ENCODE data around the gene STAT3. TPM values are rescaled to one million over a fixed set of nuclear protein-coding genes. Genes with fewer than 3 reads are reported as not detected.

The STAT3 gene
- total and polyA plus RNA-seq, 2 donors (not counting 3 experiments of a cell fraction or from before 2014, with no cell fraction given) = 59.1 to 124 TPM

DNA sequence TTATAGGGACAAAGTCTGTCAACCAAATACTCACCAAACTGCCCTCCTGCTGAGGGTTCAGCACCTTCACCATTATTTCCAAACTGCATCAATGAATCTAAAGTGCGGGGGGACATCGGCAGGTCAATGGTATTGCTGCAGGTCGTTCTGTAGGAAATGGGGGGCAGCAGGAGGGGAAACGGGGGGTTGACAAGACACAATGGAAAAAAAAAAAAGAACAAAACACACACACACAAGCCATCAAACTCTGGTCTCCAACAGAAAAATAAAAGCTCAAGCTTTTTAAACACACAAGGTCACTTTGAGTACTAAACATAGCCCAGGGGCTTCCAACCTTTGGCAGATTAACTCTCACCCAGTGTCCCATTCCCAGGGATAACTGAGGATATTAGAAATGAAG is 71.5 kb downstream of the STAT3 start:
- no peak for FAIRE-seq
- intact Hi-C loops (cut with micrococcal nuclease) = no loop called here
- CTCF ChIA-PET = interaction anchor here (0.6 to 15.7 kb wide), 4 partner anchors 95 to 210 kb away, joined by 3 to 190 read pairs (median 4); no protein-coding TSS in a partner anchor

More for the DNA sequence above, 71.5 kb downstream of the STAT3 start:
- Histone ChIP-seq H3K9me3 (replicated peaks; ENCODE audit: control insufficient read depth, insufficient read depth, low read length) (no peaks in the 10 kb centered on the region), H3K36me3 (ENCODE audit: control insufficient read depth in 2 of 2, extremely low read depth in 1 of 2, insufficient read depth in 2 of 2, low read length in 2 of 2) (peaks cover 7 to 9% of the 10 kb centered on the region in 2 experiments), H3K9ac (replicated peaks; ENCODE audit: extremely low read depth, insufficient read depth, low read length) (no peak overlapping the region), H3K79me2 (ENCODE audit: control insufficient read depth, insufficient read depth, low read length) (peaks cover 3% of the 10 kb centered on the region), H3K27ac (ENCODE audit: insufficient read depth, low read depth, low read length) (no peak overlapping the region), H3K27me3 (ENCODE audit: control insufficient read depth in 2 of 2, insufficient read depth in 2 of 2, low read length in 2 of 2) (no peaks in the 10 kb centered on the region), H3K9me1 (replicated peaks; ENCODE audit: control insufficient read depth, extremely low read depth, insufficient read depth, low read length) (no peaks in the 10 kb centered on the region), H2AFZ (ENCODE audit: low read depth, low read length) (no peak overlapping the region), H4K20me1 (replicated peaks; ENCODE audit: control insufficient read depth, extremely low read depth, insufficient read depth, low read length) (no peaks in the 10 kb centered on the region), H3K4me1 (ENCODE audit: control insufficient read depth, extremely low read depth, insufficient read depth, low read length) (peaks cover 72% of the 10 kb centered on the region), H3K4me2 (ENCODE audit: insufficient read depth, low read length) (no peak overlapping the region), H3K4me3 (replicated peaks in 1 of 3; ENCODE audit: insufficient read depth in 1 of 3, low read depth in 1 of 3, low read length in 3 of 3) (no peak overlapping the region)
- BruUV-seq (replicated peaks) = no TSS peak
- TF ChIP-seq, protein P1, sequence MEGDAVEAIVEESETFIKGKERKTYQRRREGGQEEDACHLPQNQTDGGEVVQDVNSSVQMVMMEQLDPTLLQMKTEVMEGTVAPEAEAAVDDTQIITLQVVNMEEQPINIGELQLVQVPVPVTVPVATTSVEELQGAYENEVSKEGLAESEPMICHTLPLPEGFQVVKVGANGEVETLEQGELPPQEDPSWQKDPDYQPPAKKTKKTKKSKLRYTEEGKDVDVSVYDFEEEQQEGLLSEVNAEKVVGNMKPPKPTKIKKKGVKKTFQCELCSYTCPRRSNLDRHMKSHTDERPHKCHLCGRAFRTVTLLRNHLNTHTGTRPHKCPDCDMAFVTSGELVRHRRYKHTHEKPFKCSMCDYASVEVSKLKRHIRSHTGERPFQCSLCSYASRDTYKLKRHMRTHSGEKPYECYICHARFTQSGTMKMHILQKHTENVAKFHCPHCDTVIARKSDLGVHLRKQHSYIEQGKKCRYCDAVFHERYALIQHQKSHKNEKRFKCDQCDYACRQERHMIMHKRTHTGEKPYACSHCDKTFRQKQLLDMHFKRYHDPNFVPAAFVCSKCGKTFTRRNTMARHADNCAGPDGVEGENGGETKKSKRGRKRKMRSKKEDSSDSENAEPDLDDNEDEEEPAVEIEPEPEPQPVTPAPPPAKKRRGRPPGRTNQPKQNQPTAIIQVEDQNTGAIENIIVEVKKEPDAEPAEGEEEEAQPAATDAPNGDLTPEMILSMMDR (IDR thresholded peaks at IDR 0.05; ENCODE audit: extremely low read depth in 1 of 2, insufficient read depth in 1 of 2, low read depth in 1 of 2, low read length in 2 of 2) = no peak
- TF ChIP-seq FOS (IDR thresholded peaks at IDR 0.05; ENCODE audit: borderline replicate concordance, insufficient read depth, low read length) (no peak), POLR2A (IDR thresholded peaks at IDR 0.05; ENCODE audit: low read depth, low read length) (no peak), EZH2 (IDR thresholded peaks at IDR 0.05; ENCODE audit: borderline replicate concordance, low read depth, low read length, severe bottlenecking) (no peak), POLR2AphosphoS5 (IDR thresholded peaks at IDR 0.05; ENCODE audit: insufficient read depth, low read depth, low read length) (no peak), JUN (IDR thresholded peaks at IDR 0.05; ENCODE audit: borderline replicate concordance, insufficient read depth, insufficient read length, low read depth) (no peak), MYC (IDR thresholded peaks at IDR 0.05; ENCODE audit: low read depth, low read length) (no peak), GATA2 (IDR thresholded peaks at IDR 0.05; ENCODE audit: insufficient read depth, insufficient read length, low read depth, low read length) (no peak)
- TF ChIP-seq, protein P2, sequence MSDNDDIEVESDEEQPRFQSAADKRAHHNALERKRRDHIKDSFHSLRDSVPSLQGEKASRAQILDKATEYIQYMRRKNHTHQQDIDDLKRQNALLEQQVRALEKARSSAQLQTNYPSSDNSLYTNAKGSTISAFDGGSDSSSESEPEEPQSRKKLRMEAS (IDR thresholded peaks at IDR 0.05; ENCODE audit: insufficient read depth, insufficient read length) = no peak
- dilution Hi-C loops (cut with MboI; ENCODE audit: extremely low pct_ligation_motif_present, low sequenced_read_pairs) = no loop called here
- POLR2A ChIA-PET = interaction anchor here (0.5 to 0.7 kb wide), 2 partner anchors 86 to 94 kb away, joined by 3 read pairs; no protein-coding TSS in a partner anchor
- DNase-seq (ENCODE audit: low read depth, low spot score) = no peak
